HG03066 (cell line): ENCODE measurements around the gene LYRM4.
"Not testable (repeated sequence)": the region's sequence is repeated elsewhere in the genome, so short reads cannot be mapped to it uniquely, and the experiment has no call there.

Source experiments
- ATAC-seq: cut with Tn5 transposase; IDR thresholded peaks from one replicate; pipeline ENCODE4 v1.9.1; 2021; ENCODE audit warnings: low read depth; ENCODE audit not compliant: unreplicated experiment

The LYRM4 gene

DNA sequence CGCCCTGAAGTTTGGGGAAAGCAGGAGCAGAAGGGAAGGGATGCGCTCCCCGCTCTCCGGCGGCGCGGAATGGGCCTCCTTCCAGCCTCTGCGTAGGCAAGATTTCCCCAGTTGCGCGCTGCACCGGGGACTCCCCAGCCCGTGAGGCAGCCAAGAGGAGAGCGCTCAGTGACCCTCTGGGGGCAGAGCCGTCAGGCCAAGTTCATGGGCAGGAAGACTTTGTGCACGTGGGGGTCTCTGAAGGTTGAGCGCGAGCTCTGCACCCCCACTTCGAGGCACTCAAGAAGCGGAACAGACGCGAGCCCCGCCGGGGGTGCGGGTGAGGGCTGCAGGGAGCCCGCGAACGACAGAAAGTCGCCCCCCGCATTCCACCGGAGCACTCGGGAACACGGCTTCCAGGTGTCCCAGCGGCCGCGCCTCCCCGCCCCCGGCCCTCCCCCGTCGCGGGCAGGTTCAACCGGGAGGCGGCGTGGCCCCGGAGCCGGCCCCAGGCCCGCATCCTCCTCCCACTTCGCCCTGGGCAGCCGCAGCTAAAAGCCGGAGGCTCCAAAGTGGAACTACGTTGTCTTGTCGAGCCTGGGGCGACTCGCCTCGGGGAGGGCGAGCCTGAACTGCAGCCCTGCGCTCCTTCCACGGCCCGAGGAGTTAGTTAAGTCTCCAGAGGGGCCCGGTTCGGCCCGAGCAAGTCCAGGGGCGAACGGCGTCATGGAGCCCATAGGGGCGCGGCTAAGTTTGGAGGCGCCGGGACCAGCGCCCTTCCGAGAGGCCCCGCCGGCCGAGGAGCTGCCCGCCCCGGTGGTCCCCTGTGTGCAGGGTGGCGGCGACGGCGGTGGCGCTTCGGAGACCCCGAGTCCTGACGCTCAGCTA is 175.7 kb downstream of the LYRM4 start, which contains the start of gene PPP1R3G:
PPP1R3G (plus strand) TSS at position 561 of the 867 bp plus-strand sequence; CDS start at position 706, 145 bp downstream.
- ATAC-seq, result peak; percentile 48

DNA sequence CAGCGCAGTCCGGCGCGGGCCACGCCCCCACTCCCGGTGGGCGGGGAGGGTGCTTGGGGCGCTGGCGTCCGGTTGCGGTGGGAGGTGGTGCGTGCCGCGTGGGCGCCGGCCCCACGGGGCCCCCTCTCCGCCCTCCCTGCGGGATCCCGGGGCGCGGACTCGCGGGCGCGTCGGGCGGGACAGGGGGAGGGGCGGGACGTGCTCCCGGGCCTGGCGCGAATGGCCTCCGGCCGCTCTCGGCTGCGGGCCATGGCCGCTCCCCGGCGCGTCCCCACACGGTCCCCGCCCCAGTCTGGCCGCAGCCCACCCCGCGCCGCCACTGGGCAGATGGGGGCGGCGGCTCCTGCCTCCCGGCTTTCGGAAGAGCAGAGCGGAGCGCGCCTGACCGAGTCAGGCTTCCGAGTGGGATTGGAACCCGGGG is 176.4 kb downstream of the LYRM4 start:
- ATAC-seq, result peak; percentile 37

DNA sequence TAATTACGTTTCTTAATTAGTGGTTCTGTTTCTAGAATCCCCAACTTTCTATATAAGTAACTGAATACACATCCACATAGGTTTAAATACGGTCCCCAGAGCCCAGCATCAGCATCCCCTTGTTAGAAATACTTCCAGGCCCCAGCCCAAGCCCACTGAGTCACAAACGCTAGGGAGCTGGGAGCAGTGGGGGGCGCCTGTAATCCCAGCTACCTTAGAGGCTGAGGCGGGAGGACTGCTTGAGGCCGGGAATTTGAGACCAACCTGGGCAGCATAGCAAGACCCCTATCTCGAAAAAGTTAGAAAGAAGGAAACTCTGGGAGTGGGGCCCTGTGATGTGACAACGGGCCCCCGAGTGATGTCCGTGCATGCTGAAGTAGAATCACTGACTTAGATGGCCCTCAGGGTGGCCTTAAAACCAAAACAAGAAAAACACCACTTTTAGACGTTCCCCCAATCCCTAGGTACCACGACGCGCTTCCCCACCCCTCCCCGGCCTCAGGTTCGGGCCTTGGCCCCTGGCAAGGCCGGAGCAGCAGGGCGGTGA is 176.9 kb downstream of the LYRM4 start:
- ATAC-seq, result no peak

DNA sequence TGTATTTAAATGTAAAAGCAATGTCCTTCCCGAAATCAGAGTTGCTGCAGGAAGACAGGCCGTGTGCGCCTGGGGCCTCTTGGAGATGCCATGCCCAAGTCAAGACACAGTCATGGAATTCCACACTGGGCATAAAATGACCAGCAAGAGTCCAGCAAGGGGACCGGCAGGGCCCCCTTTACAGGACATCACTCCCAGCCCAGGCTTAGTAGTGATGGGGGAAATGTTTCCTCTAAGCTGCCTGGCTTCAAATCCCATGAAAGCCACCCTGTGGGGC is 177.5 kb downstream of the LYRM4 start:
- no peak for ATAC-seq

DNA sequence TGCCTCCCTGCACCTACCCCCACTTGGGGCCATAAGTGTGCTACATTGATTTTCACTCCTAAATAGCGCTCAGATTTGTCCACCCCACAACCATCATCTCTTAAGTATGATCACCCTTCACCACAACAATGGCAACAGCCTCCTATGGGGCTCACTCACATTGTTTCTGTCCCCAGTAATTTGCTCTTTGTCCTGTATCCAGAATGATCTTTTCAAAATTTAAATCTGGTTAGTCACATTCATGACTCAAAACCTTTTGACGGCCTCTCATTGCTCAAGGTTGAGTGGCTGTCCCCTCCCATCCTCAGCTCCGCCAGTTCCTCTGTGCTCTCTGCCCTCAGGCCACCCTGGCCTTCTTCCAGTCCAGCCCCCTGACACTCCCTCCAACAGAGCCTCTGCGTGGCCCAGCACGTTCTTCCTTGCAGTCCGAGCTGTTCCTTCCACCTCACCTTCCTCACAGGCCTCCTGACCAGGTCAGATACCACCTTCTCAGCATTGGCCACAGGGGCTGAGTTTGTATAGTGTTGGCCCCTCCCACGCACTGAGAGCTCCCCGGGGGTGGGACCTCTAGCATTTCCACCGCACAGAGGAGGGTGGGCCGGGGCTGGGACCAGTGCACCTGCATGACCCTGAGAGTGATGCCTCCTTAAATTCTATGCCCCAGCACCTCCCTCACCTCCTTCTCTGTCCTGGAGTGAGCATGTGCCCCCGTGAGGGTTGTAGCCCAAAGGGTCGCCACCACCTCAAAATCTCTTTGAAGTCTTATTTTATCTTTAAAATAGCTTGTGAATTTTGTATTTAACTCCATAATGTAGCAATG is 178.1 kb downstream of the LYRM4 start:
- ATAC-seq, result no peak

DNA sequence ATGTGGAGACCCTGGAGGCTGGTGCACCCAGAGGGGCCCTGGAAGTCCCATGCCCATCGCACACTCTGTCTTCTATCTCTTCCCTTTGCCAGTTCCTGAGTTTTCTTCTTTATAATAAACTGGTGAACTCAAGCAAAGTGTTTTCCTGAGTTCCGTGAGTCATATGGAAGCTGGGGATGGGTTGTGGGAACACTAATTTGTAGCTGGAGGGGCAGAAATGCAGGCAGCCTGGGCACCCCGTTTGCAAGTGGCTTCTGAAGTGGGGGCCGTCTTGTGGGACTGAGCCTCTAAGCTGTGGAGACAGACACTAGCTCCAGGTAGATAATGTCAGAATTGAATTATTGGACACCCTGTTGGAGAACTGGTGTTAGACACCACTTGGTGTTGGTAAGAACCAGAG is 178.8 kb downstream of the LYRM4 start:
- no peak for ATAC-seq

DNA sequence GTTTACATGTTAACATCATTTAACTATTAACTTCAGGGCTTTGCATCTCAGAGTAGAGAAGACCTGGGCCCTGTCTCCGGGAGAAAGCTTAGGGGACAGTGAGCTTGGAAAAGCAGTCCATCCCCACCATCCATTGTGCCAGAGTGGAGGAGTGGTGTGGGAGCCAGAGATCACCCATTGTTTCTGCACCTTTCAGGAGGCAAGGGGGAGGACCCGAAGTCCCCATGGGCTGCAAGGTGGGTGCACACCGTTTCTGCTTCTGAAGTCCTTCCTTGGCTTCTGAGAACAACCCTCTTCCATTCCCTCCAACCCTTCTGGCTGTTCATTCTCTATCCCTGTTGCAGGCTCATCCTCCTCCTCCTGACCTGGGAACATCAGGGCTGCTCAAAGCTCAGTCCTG is 179.6 kb downstream of the LYRM4 start:
- no peak for ATAC-seq

DNA sequence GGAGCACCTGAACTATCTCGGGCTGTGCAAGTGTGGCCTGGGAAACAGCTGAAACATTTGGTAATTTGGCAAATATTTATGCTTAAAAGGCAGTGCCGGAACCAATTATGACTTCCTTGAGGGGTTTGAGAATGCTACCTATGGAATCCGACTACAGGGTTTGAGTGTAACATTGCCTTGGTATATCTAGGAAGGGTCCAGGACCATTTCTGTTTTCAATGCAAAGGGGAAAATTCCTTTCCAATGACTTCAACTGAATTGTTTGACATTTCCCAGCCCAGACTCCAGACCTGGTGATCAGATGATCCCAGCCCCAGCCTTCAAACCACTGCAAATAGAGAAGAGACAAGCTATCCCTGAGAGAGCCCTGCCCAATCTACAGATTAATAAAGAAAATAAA is 180.2 kb downstream of the LYRM4 start:
- no peak for ATAC-seq

DNA sequence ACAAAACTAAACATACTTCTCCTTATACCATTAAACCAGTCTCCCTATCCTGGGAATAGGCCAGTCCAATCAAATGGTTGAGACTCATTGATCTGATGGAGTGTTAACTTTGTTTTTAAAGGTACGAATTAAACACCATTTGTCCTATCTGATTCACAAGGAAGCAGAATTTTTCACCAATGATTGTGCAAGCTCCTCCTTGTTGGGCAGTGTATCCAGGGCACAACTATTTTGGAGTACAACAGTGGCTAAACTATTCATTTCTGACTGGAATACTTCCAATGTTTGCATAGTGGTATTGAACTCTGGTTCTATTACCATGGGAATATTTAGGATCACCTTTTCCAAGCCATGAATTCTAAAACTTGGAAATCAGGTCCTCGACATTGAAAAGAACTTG is 181.1 kb downstream of the LYRM4 start:
- ATAC-seq, result no peak

DNA sequence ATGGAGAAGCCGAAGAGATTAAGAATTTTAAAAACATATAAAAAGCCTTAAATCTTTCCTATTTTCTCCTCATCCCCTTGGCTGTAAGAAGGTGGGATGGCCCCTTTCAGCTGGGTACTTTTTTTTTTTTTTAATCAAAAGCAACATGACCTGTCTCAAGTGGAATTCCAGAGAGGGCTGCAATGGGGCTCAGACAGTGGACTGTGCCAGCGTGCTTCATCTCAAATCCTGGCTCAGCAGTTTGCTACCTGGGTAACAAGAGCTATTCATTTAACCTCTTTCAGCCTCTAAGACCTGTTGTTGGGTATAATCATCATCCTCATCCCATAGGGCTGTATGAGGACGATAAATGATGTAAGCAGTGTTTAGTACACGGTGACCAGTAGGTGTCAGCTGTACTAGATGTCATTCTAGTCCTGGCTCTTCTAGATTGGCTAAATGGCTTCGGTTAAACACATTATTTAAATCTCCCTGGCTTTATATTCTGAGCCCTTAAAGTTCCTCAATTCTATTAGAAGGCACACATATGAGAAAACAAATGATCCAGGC is 182.6 kb downstream of the LYRM4 start:
- ATAC-seq, result no peak

DNA sequence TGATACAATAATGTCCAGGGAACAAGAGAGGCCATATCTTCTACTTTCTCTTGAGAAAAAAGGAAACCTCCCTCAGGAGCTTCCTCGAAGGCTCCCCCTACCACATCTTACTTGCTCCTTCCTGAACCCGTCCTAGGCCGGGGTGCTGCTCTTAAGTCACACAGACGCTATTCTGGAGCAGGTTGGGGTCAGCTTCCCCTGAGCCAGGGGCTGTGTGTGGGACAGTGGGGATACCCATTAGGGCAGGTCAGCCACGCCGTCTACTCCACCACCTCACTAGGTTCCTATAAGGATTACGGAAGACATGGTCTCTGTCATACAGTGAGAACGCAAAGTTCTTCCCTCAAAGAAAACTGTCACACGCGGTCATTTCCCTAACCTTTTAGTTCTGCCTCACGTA is 183.8 kb downstream of the LYRM4 start:
- ATAC-seq, result no peak

DNA sequence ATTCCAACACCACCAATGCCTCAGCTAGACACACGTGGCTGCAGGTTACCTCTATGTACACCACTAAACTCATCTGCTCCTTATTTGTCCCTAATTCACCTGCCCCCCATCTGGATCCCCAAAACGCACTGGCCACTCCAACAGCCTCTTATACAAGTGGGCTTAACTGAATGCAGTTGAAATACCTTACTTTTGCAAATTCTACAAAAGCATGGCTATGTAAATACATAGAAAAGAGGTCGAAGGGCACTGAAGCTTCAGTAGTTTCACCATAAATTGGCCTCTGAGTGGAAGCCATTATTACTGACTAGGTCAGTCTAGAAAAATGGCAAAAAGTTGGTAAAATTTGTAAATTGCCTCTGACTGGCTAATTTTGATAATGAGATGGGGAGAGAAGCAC is 186.8 kb downstream of the LYRM4 start:
- no peak for ATAC-seq

DNA sequence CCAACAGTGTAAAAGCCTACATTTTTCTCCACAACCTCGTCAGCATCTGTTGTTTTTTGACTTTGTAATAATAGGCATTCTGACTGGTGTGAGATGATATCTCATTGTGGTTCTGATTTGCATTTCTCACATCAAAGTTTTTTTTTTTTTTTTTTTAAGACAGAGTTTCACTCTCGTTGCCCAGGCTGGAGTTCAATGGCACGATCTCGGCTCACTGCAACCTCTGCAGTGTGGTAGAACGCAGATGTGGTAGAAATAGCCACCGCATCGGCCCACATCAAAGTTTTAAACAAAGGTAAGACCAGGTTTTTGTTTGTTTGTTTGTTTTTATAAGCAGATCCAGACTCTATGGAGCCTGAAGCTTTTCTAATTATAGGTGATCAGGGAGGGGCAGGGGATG is 188.3 kb downstream of the LYRM4 start:
- no peak for ATAC-seq

DNA sequence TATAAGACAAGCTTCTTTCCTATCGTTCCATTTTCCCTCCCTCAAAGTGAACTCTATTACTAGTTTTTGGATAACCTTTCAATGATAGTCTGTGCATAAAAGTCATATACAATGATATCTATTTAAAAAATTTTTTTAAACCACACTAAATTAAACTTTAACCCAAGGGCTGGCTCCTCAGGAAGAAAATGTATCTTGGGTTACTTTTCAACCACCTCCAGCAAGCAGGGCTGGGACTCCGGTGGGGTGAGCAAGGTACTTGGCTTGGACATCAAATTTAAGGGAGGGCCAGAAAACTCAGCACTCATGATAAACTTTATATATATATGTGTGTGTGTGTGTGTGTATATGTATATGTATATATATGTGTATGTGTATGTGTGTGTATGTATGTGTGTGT is 189.5 kb downstream of the LYRM4 start:
- no peak for ATAC-seq

DNA sequence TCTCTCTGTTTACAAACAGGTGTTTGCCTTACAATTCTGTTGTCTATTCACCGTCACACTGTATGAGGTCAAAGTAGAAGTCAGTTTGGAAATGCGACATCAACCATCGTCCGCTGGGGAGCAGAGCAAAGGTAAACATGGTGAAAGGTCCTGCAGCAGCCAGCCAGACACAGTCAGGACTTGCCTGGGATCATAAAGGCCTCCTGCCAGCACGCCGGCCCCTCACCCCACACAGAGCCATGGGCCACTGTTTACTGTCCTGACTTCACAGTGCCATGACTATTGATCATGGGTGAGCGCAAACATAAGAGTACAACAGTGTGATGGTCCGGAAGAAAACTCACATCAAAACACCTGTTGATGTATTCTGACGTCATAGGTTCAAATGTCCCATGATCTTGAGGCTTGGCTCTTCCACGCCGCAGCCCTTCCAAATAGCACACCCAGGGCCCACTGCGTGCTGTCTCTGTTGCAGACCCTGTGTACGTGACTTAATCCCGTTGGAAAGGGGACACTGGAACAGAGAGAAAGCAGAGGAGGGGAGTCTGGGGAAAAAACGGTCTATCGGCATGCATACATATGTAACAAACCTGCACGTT is 192.5 kb downstream of the LYRM4 start:
- no peak for ATAC-seq

DNA sequence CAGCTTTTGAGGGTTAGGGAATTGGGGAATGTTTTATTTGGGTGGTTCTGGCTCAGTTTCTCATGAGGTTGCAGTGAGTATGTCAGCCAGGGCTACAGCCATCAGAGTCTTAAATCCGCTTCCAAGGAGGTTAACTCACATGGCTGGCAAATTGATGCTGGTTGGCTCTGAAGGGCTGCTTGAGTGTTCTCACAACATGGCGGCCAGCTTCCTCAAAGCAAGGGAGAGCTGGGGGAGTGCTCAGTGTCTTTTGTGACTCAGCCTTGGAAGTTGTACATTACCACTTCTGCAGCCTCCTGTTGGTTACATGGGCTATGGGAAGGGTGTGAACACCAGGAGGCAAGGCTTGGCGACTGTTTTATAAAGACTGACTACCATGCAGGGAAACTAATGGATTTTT is 193.4 kb downstream of the LYRM4 start:
- no peak for ATAC-seq

DNA sequence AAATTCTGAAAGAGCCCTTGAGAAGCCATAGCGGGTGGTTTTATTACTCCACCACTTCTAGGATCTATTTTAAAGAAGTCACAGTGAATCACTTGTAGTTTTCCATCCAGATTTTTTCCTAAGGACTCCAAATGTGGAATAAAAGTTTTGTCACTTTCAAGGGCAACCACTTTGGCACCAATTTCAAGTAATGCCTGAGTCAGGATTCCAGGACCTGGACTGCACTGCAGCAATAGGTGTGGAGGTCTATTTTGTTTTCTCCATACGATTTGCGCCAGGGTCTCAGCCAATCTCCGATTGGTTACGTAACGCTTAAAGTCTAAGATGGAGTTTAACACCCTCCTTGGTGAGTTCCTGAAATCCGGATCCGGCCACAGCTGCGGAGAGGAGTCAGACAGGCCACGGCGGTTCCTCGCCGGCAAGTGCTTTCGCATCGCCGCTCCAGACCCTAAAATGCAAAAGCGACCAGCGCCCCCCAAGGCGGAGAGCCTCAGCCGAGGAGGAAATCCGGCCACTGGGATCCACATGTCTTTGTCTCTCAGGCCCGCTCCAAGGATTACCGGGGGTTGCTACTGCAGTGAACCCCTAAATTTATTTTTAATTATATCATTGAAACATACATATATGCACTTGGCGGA is 194.2 kb downstream of the LYRM4 start:
- ATAC-seq, result no peak

DNA sequence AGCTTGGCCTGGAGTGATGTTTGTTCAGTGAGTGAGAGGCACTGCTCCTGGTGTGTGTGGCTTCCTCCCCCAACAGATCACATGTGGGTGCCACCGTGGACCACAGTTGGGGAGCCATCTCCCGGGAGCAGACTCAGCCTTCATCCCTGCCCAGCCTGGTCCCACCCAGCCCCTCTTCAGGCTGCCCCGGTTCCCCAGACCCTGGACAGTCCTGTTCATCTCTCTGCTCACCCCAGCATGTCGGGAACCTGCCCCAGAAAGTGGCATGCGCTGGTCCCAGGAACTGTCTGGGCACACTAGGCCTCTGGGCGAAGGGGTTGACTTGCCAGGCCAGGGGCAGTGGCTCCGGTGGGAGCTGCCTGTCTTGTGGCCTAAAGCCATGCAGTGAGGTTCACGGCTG is 197.1 kb downstream of the LYRM4 start:
- ATAC-seq, result no peak

DNA sequence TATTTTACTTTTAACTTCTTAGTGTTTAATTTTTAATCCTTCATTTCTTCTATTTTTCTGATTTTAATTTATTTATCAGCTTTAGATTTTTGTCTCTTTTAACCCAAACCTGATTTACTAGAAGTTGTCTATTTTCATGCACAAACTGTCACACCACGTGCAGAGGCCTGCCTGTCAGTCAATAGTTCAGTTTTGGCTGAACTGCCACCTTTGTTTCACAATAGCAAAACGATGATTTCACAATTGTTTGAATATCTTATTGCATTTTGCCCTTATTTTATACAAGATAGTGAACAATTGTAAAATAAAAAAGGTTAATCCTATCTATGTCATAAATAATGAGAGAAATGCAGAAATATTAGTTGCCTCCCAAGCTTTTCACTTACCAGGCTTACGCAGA is 199.6 kb downstream of the LYRM4 start:
- no peak for ATAC-seq

DNA sequence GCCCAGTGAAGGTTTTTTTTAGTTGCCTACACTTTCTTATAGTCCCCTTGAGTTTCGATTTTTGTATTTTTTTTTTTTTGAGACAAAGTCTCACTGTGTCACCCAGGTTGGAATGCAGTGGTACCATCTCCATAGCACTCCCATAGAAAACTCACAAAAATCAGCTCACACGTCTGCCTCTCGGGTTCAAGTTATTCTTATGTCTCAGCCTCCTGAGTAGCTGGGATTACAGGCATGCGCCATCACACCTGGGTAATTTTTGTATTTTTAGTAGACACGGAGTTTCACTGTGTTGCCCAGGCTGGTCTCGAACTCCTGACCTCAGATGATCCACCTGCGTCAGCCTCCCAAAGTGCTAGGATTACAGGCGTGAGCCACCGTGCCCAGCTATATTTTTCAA is 200.3 kb downstream of the LYRM4 start:
- ATAC-seq, result not testable (repeated sequence)
